ENCODE data around the gene ALKAL2. TPM values are rescaled to one million over a fixed set of nuclear protein-coding genes. Genes with fewer than 3 reads are reported as not detected.

ALKAL2 gene
- total and polyA plus RNA-seq, 2 of the 13 experiments (the other 11 are each of a cell fraction or from before 2014, with no cell fraction given) = 0.22 to 1.7 TPM

GRCh38 chr2:289362-290089 is 1.6 kb upstream of the ALKAL2 start (continued):
- TF ChIP-seq RBFOX2 (IDR thresholded peaks at IDR 0.05; ENCODE audit: low read depth, low read length) (0 out of 2 replicates have a peak, but pooled peaks have one; percentile 31), GABPB1 (CRISPR knock-in tag; IDR thresholded peaks at IDR 0.05) (peak; percentile 70), MIER3 (CRISPR knock-in tag; IDR thresholded peaks at IDR 0.05; ENCODE audit: borderline replicate concordance) (no peak), THAP11 (CRISPR knock-in tag; IDR thresholded peaks at IDR 0.05) (peak; percentile 5; the same call in 1 of the 2 replicates), CREB1 (IDR thresholded peaks at IDR 0.05) (no peak), CREB1 (CRISPR knock-in tag; IDR thresholded peaks at IDR 0.05) (no peak), ETV5 (CRISPR knock-in tag; IDR thresholded peaks at IDR 0.05; ENCODE audit: borderline replicate concordance) (0 out of 2 replicates have a peak, but pooled peaks have one; percentile 21), IRX3 (CRISPR knock-in tag; IDR thresholded peaks at IDR 0.05; ENCODE audit: borderline replicate concordance, low read depth) (no peak), ZNF138 (CRISPR knock-in tag; IDR thresholded peaks at IDR 0.05; ENCODE audit: low read depth) (no peak), ZNF281 (CRISPR knock-in tag; IDR thresholded peaks at IDR 0.05; ENCODE audit: borderline replicate concordance) (no peak), NBN (conservative IDR thresholded peaks at IDR 0.05) (no peak), NR2F6 (IDR thresholded peaks at IDR 0.05) (no peak), NR2F6 (CRISPR knock-in tag; IDR thresholded peaks at IDR 0.05) (no peak), NPAS2 (CRISPR knock-in tag; IDR thresholded peaks at IDR 0.05; ENCODE audit: borderline replicate concordance) (no peak), CBX5 (CRISPR knock-in tag; IDR thresholded peaks at IDR 0.05; ENCODE audit: borderline replicate concordance) (0 out of 2 replicates have a peak, but pooled peaks have one; percentile 47), MYNN (CRISPR knock-in tag; IDR thresholded peaks at IDR 0.05; ENCODE audit: low read depth) (no peak), HDAC1 (CRISPR knock-in tag; IDR thresholded peaks at IDR 0.05) (peak; percentile 55; the same call in 1 of the 2 replicates)
- TF ChIP-seq, protein P1, sequence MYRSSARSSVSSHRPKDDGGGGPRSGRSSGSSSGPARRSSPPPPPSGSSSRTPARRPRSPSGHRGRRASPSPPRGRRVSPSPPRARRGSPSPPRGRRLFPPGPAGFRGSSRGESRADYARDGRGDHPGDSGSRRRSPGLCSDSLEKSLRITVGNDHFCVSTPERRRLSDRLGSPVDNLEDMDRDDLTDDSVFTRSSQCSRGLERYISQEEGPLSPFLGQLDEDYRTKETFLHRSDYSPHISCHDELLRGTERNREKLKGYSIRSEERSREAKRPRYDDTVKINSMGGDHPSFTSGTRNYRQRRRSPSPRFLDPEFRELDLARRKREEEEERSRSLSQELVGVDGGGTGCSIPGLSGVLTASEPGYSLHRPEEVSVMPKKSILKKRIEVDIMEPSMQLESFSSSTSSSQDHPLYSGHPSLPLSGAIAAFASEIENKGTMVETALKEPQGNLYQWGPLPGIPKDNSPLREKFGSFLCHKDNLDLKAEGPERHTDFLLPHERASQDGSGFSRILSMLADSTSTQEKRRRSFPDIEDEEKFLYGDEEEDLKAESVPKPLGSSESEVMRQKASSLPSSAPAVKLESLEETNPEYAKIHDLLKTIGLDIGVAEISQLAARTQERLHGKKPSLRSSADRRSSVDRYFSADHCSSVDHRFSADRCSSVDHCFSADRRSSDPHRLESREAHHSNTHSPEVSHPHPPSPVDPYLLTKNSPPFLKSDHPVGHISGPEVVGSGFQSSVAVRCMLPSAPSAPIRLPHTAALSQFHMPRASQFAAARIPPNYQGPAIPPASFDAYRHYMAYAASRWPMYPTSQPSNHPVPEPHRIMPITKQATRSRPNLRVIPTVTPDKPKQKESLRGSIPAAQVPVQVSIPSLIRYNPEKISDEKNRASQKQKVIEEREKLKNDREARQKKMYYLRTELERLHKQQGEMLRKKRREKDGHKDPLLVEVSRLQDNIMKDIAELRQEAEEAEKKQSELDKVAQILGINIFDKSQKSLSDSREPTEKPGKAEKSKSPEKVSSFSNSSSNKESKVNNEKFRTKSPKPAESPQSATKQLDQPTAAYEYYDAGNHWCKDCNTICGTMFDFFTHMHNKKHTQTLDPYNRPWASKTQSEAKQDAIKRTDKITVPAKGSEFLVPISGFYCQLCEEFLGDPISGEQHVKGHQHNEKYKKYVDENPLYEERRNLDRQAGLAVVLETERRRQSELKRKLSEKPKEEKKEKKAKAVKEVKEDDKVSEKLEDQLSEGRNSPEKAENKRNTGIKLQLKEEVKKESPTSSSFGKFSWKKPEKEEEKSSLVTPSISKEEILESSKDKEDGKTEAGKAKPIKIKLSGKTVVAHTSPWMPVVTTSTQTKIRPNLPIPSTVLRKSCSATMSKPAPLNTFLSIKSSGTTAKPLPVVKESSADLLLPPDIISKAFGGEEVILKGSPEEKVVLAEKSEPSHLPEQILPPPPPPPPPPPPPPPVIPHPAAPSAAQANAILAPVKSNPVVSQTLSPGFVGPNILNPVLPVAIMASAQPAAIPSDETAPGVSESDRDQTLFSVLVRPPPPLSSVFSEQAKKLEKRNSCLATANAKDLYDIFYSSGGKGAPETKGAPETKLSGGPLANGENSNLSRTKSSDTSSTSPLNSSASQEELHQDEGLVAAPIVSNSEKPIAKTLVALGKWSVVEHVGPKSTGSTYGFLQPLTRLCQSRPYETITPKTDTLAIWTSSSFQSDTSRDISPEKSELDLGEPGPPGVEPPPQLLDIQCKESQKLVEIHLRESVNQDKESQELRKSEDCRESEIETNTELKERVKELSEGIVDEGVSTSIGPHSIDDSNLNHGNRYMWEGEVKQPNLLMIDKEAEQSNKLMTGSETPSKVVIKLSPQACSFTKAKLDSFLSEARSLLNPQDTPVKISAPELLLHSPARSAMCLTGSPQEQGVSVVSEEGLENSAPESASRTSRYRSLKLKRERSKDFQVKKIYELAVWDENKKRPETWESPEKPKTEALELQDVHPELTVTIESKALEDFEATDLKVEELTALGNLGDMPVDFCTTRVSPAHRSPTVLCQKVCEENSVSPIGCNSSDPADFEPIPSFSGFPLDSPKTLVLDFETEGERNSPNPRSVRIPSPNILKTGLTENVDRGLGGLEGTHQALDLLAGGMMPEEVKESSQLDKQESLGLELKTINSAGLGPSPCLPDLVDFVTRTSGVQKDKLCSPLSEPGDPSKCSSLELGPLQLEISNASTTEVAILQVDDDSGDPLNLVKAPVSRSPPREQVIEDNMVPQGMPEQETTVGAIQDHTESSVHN (CRISPR knock-in tag; IDR thresholded peaks at IDR 0.05) = 0 out of 2 replicates have a peak, but pooled peaks have one; percentile 26
- TF ChIP-seq, protein P2, sequence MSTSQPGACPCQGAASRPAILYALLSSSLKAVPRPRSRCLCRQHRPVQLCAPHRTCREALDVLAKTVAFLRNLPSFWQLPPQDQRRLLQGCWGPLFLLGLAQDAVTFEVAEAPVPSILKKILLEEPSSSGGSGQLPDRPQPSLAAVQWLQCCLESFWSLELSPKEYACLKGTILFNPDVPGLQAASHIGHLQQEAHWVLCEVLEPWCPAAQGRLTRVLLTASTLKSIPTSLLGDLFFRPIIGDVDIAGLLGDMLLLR (CRISPR knock-in tag; IDR thresholded peaks at IDR 0.05) = 0 out of 2 replicates have a peak, but pooled peaks have one; percentile 20

Measured in HepG2 (cell line).